ENCODE data around the gene MAPK6.

DNA sequence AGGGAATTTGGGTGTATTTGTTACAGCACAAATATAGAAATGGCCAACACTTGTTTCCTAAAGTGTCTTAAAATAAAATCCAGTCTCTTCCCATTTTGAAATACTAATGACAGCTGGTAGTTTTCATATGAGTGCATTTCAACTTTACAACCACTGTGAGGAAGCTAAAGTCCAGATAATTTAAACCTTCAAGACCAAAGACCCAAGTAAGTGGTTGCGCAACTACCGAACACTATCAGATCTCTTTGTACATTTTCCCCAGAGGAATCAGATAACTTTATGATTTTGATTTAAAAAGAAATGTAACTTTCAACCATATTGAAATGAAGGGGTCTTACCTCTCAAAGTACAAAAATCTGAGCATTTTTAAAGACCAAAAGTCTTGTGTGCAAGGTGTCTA is 79.3 kb downstream of the MAPK6 start:
- TF ChIP-seq, protein P1, sequence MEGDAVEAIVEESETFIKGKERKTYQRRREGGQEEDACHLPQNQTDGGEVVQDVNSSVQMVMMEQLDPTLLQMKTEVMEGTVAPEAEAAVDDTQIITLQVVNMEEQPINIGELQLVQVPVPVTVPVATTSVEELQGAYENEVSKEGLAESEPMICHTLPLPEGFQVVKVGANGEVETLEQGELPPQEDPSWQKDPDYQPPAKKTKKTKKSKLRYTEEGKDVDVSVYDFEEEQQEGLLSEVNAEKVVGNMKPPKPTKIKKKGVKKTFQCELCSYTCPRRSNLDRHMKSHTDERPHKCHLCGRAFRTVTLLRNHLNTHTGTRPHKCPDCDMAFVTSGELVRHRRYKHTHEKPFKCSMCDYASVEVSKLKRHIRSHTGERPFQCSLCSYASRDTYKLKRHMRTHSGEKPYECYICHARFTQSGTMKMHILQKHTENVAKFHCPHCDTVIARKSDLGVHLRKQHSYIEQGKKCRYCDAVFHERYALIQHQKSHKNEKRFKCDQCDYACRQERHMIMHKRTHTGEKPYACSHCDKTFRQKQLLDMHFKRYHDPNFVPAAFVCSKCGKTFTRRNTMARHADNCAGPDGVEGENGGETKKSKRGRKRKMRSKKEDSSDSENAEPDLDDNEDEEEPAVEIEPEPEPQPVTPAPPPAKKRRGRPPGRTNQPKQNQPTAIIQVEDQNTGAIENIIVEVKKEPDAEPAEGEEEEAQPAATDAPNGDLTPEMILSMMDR (optimal IDR thresholded peaks at IDR 0.05 in 1 of 3, IDR thresholded peaks at IDR 0.05 in 1 of 3, conservative IDR thresholded peaks at IDR 0.05 in 1 of 3; ENCODE audit: extremely low read depth in 1 of 3, insufficient read depth in 2 of 3, low read length in 3 of 3) = no peak
- TF ChIP-seq EZH2 (IDR thresholded peaks at IDR 0.05; ENCODE audit: low read length) = no peak
